SK-N-SH treated with all-trans-retinoic acid at 6 μM for 48 hours (cell line): Measurements from ENCODE around the gene SETD4.

Source experiments
- ATAC-seq: fragments of 200-7000 bp; cut with Tn5 transposase; 3 replicates; pipeline ENCODE4 v1.9.1; 2020; ENCODE audit warnings: mild to moderate bottlenecking, moderate library complexity
- ARNTL ChIP-seq: fragments of 450-650 bp; formaldehyde crosslinking; IDR thresholded peaks from 2 replicates; pipeline ENCODE4 v1.5.0; 2020; ENCODE audit warnings: low read depth, mild to moderate bottlenecking, moderate library complexity, borderline replicate concordance
- CREB5 ChIP-seq: fragments of 250-450 bp; sonication (Bioruptor Pico); IDR thresholded peaks from 2 replicates; pipeline ENCODE4 v1.5.1; 2020; ENCODE audit warnings: low read depth, mild to moderate bottlenecking, moderate library complexity
- CSDC2 ChIP-seq: fragments of 250-450 bp; sonication (Bioruptor Pico); IDR thresholded peaks from 2 replicates; pipeline ENCODE4 v1.5.0; 2020; ENCODE audit warnings: mild to moderate bottlenecking, moderate library complexity
- CSRNP3 ChIP-seq: fragments of 250-450 bp; sonication (Bioruptor Pico); IDR thresholded peaks from 2 replicates; pipeline ENCODE4 v1.5.1; 2021; ENCODE audit warnings: mild to moderate bottlenecking, moderate library complexity
- ESRRG ChIP-seq: fragments of 250-450 bp; sonication (Bioruptor Pico); IDR thresholded peaks from 2 replicates; pipeline ENCODE4 v1.6.1; 2021; ENCODE audit warnings: mild to moderate bottlenecking
- ISL1 ChIP-seq: fragments of 250-450 bp; sonication (Bioruptor Pico); IDR thresholded peaks from 2 replicates; pipeline ENCODE4 v2.1.2; 2022; ENCODE audit warnings: mild to moderate bottlenecking, moderate library complexity
- OSR1 ChIP-seq: fragments of 250-450 bp; sonication (Bioruptor Pico); IDR thresholded peaks from 2 replicates; pipeline ENCODE4 v1.8.0; 2022; ENCODE audit warnings: moderate library complexity, mild to moderate bottlenecking, inconsistent platforms
- PPARA ChIP-seq: fragments of 250-450 bp; sonication (Bioruptor Pico); IDR thresholded peaks from 2 replicates; pipeline ENCODE4 v1.5.0; 2020; ENCODE audit warnings: mild to moderate bottlenecking, borderline replicate concordance
- RARB ChIP-seq: fragments of 250-450 bp; sonication (Bioruptor Pico); IDR thresholded peaks from 2 replicates; pipeline ENCODE4 v1.8.0; 2021; ENCODE audit warnings: mild to moderate bottlenecking, moderate library complexity
- TOX ChIP-seq: fragments of 250-450 bp; sonication (Bioruptor Pico); IDR thresholded peaks from 2 replicates; pipeline ENCODE4 v1.8.0; 2021; ENCODE audit warnings: mild to moderate bottlenecking, moderate library complexity, borderline replicate concordance
- ZC3H10 ChIP-seq: fragments of 250-450 bp; sonication (Bioruptor Pico); IDR thresholded peaks from 2 replicates; pipeline ENCODE4 v1.5.1; 2021; ENCODE audit warnings: mild to moderate bottlenecking, moderate library complexity
- ZFP3 ChIP-seq: fragments of 250-450 bp; sonication (Bioruptor Pico); IDR thresholded peaks from 2 replicates; pipeline ENCODE4 v1.5.0; 2020; ENCODE audit warnings: mild to moderate bottlenecking, moderate library complexity
- ZFP30 ChIP-seq: fragments of 450-650 bp; formaldehyde crosslinking; IDR thresholded peaks from 2 replicates; pipeline ENCODE4 v1.5.0; 2022; ENCODE audit warnings: mild to moderate bottlenecking, moderate library complexity
- ZNF565 ChIP-seq: fragments of 450-650 bp; formaldehyde crosslinking; conservative IDR thresholded peaks from 2 replicates; pipeline ENCODE4 v1.5.0; 2020; ENCODE audit warnings: low read depth, mild to moderate bottlenecking, moderate library complexity
- ZNF70 ChIP-seq: fragments of 450-650 bp; formaldehyde crosslinking; IDR thresholded peaks from 2 replicates; pipeline ENCODE4 v1.5.0; 2020; ENCODE audit warnings: mild to moderate bottlenecking, moderate library complexity
- ZNF8 ChIP-seq: fragments of 450-650 bp; formaldehyde crosslinking; IDR thresholded peaks from 2 replicates; pipeline ENCODE4 v1.5.0; 2020; ENCODE audit warnings: mild to moderate bottlenecking, moderate library complexity
- TF ChIP-seq, protein P1 (sequence below): fragments of 250-450 bp; sonication (Bioruptor Pico); IDR thresholded peaks from 2 replicates; pipeline ENCODE4 v1.5.0; 2020; ENCODE audit warnings: mild to moderate bottlenecking, moderate library complexity
- TF ChIP-seq, protein P2 (sequence below): fragments of 250-450 bp; sonication (Bioruptor Pico); IDR thresholded peaks from 2 replicates; pipeline ENCODE4 v1.8.0; 2020; ENCODE audit warnings: mild to moderate bottlenecking, moderate library complexity, borderline replicate concordance

The SETD4 gene

DNA sequence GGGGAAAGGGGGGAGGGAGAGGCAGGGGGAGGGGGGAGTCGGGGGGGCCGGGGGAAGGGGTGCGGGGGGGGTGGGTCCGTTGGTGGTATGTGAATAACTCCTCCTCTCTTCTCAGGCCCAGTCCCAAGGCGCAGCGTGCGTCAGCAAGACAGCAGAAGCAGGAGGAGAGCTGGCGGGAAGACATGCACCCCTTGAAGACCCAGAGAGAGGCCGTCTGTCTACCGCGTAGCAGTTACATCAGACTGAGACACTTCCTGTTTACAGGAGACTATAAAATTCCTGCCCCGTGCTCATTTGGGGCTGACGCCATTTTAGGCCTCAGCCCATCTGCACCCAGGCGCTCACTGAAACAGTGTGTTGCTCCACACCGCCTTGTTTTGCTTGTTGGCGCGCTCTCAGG is 55.3 kb downstream of the SETD4 start (continued):
- no peak for TF ChIP-seq ESRRG (CRISPR knock-in tag)

DNA sequence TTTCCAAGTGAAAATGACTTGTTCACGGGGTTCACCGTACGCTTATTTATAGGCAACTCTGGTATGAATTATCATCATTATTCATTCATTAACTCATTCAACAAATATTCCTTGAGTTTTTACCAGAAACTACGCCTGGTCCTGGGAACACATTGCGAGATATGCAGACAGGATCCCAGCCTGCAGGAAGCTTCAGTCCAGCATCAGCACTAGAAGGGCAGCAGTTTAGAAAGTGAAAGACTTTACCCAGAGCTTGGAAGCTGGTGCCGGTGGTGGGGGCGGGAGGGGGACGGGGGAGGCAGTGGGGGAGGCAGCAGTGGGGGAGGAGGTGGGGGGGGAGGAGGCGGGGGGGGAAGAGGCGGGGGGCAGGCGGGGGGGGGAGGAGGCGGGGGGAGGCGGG is 55.9 kb downstream of the SETD4 start:
- no peak for ATAC-seq
- TF ChIP-seq, protein P1, sequence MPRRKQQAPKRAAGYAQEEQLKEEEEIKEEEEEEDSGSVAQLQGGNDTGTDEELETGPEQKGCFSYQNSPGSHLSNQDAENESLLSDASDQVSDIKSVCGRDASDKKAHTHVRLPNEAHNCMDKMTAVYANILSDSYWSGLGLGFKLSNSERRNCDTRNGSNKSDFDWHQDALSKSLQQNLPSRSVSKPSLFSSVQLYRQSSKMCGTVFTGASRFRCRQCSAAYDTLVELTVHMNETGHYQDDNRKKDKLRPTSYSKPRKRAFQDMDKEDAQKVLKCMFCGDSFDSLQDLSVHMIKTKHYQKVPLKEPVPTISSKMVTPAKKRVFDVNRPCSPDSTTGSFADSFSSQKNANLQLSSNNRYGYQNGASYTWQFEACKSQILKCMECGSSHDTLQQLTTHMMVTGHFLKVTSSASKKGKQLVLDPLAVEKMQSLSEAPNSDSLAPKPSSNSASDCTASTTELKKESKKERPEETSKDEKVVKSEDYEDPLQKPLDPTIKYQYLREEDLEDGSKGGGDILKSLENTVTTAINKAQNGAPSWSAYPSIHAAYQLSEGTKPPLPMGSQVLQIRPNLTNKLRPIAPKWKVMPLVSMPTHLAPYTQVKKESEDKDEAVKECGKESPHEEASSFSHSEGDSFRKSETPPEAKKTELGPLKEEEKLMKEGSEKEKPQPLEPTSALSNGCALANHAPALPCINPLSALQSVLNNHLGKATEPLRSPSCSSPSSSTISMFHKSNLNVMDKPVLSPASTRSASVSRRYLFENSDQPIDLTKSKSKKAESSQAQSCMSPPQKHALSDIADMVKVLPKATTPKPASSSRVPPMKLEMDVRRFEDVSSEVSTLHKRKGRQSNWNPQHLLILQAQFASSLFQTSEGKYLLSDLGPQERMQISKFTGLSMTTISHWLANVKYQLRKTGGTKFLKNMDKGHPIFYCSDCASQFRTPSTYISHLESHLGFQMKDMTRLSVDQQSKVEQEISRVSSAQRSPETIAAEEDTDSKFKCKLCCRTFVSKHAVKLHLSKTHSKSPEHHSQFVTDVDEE, result no peak
- TF ChIP-seq CSRNP3 (CRISPR knock-in tag) (no peak), ZC3H10 (CRISPR knock-in tag) (no peak)

- TF ChIP-seq CSDC2 (no peak), ESRRG (CRISPR knock-in tag) (no peak)
- ATAC-seq, result no peak
These were observed 56.5 kb downstream of the SETD4 start for GRCh38 chr21:36003776-36004175.

DNA sequence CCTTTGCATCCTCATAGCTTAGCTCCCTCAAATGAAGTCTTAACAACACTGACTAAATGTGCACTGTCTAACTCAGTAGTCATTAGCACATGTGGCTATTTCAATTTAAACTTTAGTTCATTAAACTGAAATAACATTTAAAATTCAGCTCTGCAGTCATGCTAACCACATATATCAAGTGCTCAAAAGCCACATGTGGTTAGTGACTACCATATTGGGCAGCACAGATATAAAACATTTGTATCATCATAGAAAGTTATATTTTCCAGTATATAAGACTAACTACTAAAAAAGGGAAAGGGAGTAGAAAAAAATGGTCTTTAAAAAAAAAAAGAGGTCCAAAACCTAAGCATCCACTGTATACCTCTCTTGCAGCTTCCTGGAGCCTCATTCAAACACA is 64.1 kb downstream of the SETD4 start:
- ATAC-seq, result no peak
- TF ChIP-seq ESRRG (CRISPR knock-in tag), result no peak
- no peak for TF ChIP-seq ZNF8
- no peak for TF ChIP-seq ZFP3 (CRISPR knock-in tag)
- no peak for TF ChIP-seq PPARA
- no peak for TF ChIP-seq RARB (CRISPR knock-in tag)
- no peak for TF ChIP-seq ISL1 (CRISPR knock-in tag)
- no peak for TF ChIP-seq ZFP30 (CRISPR knock-in tag)

DNA sequence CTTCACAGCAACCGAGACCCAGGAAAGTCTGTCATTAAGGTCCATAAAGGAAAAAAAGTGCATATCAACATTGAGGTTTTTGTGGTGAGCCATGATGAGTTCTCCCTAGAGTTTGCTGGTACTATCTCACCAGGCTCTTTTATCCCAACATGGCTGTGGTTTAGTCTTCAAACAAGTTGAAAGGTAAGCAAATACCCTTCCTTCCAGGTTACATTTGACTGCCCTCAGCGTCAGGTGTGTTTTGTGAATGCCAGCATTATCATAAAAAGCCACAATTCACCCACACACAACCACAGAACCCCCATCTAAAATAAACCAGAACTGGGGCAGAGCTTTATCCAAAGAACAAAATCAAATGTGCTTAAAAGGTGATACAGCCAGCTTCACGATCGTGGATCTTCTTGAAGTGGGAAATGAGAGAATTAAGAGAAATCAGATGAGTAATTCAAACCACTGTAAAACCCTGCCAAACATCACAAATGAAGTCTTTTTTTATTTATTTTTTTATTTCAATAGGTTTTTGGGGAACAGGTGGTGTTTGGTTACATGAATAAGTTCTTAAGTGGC is 64.7 kb downstream of the SETD4 start:
- ATAC-seq, result no peak
- no peak for TF ChIP-seq ESRRG (CRISPR knock-in tag)
- TF ChIP-seq ARNTL (CRISPR knock-in tag), result no peak
- no peak for TF ChIP-seq RARB (CRISPR knock-in tag)
- no peak for TF ChIP-seq ZNF565 (CRISPR knock-in tag)
- TF ChIP-seq ZFP30 (CRISPR knock-in tag), result no peak
- TF ChIP-seq CREB5 (CRISPR knock-in tag), result no peak
- TF ChIP-seq ISL1 (CRISPR knock-in tag), result no peak
- no peak for TF ChIP-seq TOX (CRISPR knock-in tag)

GRCh38 chr21:35994613-35995012 is 65.7 kb downstream of the SETD4 start:
- ATAC-seq, result no peak
- TF ChIP-seq ZNF8 (no peak), ZC3H10 (CRISPR knock-in tag) (no peak), ZFP3 (CRISPR knock-in tag) (no peak)
- TF ChIP-seq, all 23 proteins: peak for 0

DNA sequence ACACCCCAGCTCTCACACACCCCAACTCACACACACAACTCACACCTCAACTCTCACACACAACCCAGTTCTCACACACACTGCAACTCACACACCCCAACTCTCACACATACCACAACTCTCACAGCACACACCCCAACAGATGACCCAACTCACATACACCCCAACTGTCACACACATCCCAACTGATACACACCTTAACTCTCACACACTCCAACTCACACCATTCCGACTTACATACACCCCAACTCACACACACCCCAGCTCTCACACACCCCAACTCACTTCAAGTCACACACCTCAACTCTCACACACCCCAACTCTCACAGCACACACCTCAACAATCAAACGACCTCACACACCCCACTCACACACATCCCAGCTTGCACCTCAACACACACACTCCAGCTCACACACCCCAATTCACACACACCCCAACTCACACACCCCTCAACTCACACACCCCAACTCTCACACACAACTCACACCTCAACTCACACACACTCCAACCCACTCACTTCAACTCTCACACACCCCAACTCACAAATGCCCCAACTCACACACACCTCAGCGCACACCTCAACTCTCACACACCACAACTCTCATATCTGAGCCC is 66.3 kb downstream of the SETD4 start:
- no peak for ATAC-seq
- TF ChIP-seq, protein P1, result no peak
- TF ChIP-seq OSR1 (CRISPR knock-in tag) (no peak), RARB (CRISPR knock-in tag) (no peak), ZNF8 (no peak), ZFP30 (CRISPR knock-in tag) (no peak), CREB5 (CRISPR knock-in tag) (no peak), ZNF70 (no peak)
- TF ChIP-seq, protein P2, sequence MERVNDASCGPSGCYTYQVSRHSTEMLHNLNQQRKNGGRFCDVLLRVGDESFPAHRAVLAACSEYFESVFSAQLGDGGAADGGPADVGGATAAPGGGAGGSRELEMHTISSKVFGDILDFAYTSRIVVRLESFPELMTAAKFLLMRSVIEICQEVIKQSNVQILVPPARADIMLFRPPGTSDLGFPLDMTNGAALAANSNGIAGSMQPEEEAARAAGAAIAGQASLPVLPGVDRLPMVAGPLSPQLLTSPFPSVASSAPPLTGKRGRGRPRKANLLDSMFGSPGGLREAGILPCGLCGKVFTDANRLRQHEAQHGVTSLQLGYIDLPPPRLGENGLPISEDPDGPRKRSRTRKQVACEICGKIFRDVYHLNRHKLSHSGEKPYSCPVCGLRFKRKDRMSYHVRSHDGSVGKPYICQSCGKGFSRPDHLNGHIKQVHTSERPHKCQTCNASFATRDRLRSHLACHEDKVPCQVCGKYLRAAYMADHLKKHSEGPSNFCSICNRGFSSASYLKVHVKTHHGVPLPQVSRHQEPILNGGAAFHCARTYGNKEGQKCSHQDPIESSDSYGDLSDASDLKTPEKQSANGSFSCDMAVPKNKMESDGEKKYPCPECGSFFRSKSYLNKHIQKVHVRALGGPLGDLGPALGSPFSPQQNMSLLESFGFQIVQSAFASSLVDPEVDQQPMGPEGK, result no peak
